AG04449 (cell line): ENCODE measurements around the gene MUC5B.

Source experiments
- CTCF ChIA-PET: fragments of 350-600 bp; formaldehyde crosslinking; extraction: SDS; loops from one replicate; lab custom pipeline; 2021; ENCODE audit warnings: antibody characterized with exemption; lab: Yijun Ruan, JAX
- POLR2A ChIA-PET: fragments of 400-600, 350-600 bp; formaldehyde crosslinking; extraction: SDS; loops from one replicate; lab custom pipeline; 2020; ENCODE audit warnings: antibody characterized with exemption, inconsistent platforms; lab: Yijun Ruan, JAX
- DNase-seq: peaks from one replicate; pipeline ENCODE4 v3.0.0-alpha.2; 2010; ENCODE audit warnings: low read depth, low spot score
- H3K4me3 ChIP-seq: 2 replicates; pipeline ENCODE4 v1.5.1; 2011; ENCODE audit warnings: low read depth, mild to moderate bottlenecking, control low read depth, low read length
- CTCF ChIP-seq: IDR thresholded peaks from one replicate; pipeline ENCODE4 v1.5.1; 2011; ENCODE audit warnings: mild to moderate bottlenecking, moderate library complexity, low read length, control low read depth, inconsistent platforms; ENCODE audit not compliant: insufficient read depth; ENCODE audit errors: missing control alignments

MUC5B gene

GRCh38 chr11:1307998-1308742, 85.3 kb downstream of the MUC5B start:
- H3K4me3 ChIP-seq: peak overlapping the region; percentile 70
- ChIA-PET CTCF (interaction anchor here (1.0 to 1.2 kb wide), 2 partner anchors 14 to 104 kb away, joined by 3 read pairs; no protein-coding TSS in a partner anchor), POLR2A (no interaction called here)
- no peak for TF ChIP-seq CTCF
- DNase-seq: no peak

GRCh38 chr11:1308743-1309497, 86.1 kb downstream of the MUC5B start:
- DNase-seq: no peak
- CTCF ChIA-PET: interaction anchor here (1.0 to 1.2 kb wide), 3 partner anchors 15 to 105 kb away, joined by 3 read pairs; no protein-coding TSS in a partner anchor
- peak overlapping the region; percentile 70 for H3K4me3 ChIP-seq
- POLR2A ChIA-PET: interaction anchor here (1.0 to 1.4 kb wide), 3 partner anchors 27 to 266 kb away, joined by 3 read pairs; partner anchors contain the start of gene BRSK2
- TF ChIP-seq CTCF: no peak

GRCh38 chr11:1309498-1310317, 86.8 kb downstream of the MUC5B start, which contains the start of gene TOLLIP:
Gene TOLLIP, minus strand, starts transcription at chr11:1309632. Its CDS starts 134 bp downstream, at chr11:1309498.
- ChIA-PET CTCF (interaction anchor here (0.7 to 1.7 kb wide), 3 partner anchors 47 to 267 kb away, joined by 3 to 4 read pairs (median 3); no protein-coding TSS in a partner anchor), POLR2A (interaction anchor here (0.6 to 1.4 kb wide), 5 partner anchors 26 to 466 kb away, joined by 3 read pairs; partner anchors contain the start of gene BRSK2)
- TF ChIP-seq CTCF: peak; percentile 32
- H3K4me3 ChIP-seq: peak within 1 kb of the TSS; percentile 76
- DNase-seq: peak; percentile 31

- DNase-seq: no peak
- CTCF ChIA-PET: interaction anchor here (0.7 to 1.7 kb wide), 2 partner anchors 206 to 266 kb away, joined by 3 to 4 read pairs; no protein-coding TSS in a partner anchor
- TF ChIP-seq CTCF: no peak
- POLR2A ChIA-PET: interaction anchor here (0.7 kb wide), 1 partner anchor 263 kb away, joined by 3 read pairs; no protein-coding TSS in a partner anchor
- H3K4me3 ChIP-seq: peak overlapping the region; percentile 76
Measured at GRCh38 chr11:1310318-1310687, 87.4 kb downstream of the MUC5B start.

GRCh38 chr11:1310772-1311468, 88.1 kb downstream of the MUC5B start:
- no peak overlapping the region for H3K4me3 ChIP-seq
- ChIA-PET POLR2A (no interaction called here), CTCF (interaction anchor here (1.7 kb wide), 1 partner anchor 205 kb away, joined by 4 read pairs; no protein-coding TSS in a partner anchor)
- TF ChIP-seq CTCF: no peak
- DNase-seq: no peak
